SU-DHL-6 (cell line): ENCODE results near the gene LRRK1.

Experiments used
- H2AFZ ChIP-seq: fragments of 200-600 bp; sonication (generic); 2 replicates; pipeline ENCODE4 v1.6.1; 2014; ENCODE audit warnings: low read depth, mild to moderate bottlenecking, moderate library complexity, mixed read lengths, antibody characterized with exemption, low read length; ENCODE audit not compliant: severe bottlenecking
- H3F3A ChIP-seq: fragments of 200-600 bp; shearing (Covaris generic); 2 replicates; pipeline ENCODE4 v1.6.0; 2016; ENCODE audit warnings: antibody characterized with exemption, mild to moderate bottlenecking; ENCODE audit not compliant: insufficient read depth
- H3K27ac ChIP-seq: fragments of 200-600 bp; sonication (generic); 2 replicates; pipeline ENCODE4 v1.5.1; 2016; ENCODE audit warnings: low read depth, mild to moderate bottlenecking, low read length, moderate library complexity, mixed read lengths
- H3K27me3 ChIP-seq: fragments of 200-600 bp; sonication (generic), shearing (Covaris generic); 2 replicates; pipeline ENCODE4 v1.6.0; 2014; ENCODE audit warnings: mild to moderate bottlenecking, low read length
- H3K36me3 ChIP-seq: fragments of 200-600 bp; sonication (generic); 2 replicates; pipeline ENCODE4 v1.6.1; 2014; ENCODE audit warnings: mild to moderate bottlenecking, low read length, mixed read lengths
- H3K4me2 ChIP-seq: fragments of 300-600, 200-600 bp; shearing (Covaris generic), sonication (generic); 2 replicates; pipeline ENCODE4 v1.6.0; 2014; ENCODE audit warnings: low read length, low read depth, mild to moderate bottlenecking; ENCODE audit not compliant: poor library complexity, severe bottlenecking
- H3K4me3 ChIP-seq: fragments of 200-600 bp; sonication (generic); 2 replicates; pipeline ENCODE4 v1.5.1; 2014; ENCODE audit warnings: antibody characterized with exemption, low read length, mild to moderate bottlenecking, mixed read lengths; ENCODE audit not compliant: insufficient read depth, poor library complexity, severe bottlenecking
- H3K79me2 ChIP-seq: fragments of 200-600 bp; sonication (generic); 2 replicates; pipeline ENCODE4 v1.6.1; 2014; ENCODE audit warnings: mild to moderate bottlenecking, low read length, moderate library complexity; ENCODE audit not compliant: insufficient read depth
- H3K9ac ChIP-seq: fragments of 200-600 bp; sonication (generic); 2 replicates; pipeline ENCODE4 v1.7.0; 2014; ENCODE audit warnings: mild to moderate bottlenecking, low read length
- H3K9me2 ChIP-seq: fragments of 200-600 bp; sonication (generic); replicated peaks from 2 replicates; pipeline ENCODE4 v1.6.1; 2014; ENCODE audit warnings: low read length; ENCODE audit not compliant: insufficient read depth
- H3K9me3 ChIP-seq: fragments of 200-600 bp; sonication (generic); 2 replicates; pipeline ENCODE4 v1.6.1; 2014; ENCODE audit warnings: low read length, mixed read lengths; ENCODE audit not compliant: insufficient read depth
- H4K20me1 ChIP-seq: fragments of 200-600 bp; sonication (generic); 2 replicates; pipeline ENCODE4 v1.6.1; 2014; ENCODE audit warnings: low read depth, mild to moderate bottlenecking, antibody characterized with exemption, low read length, moderate library complexity, mixed read lengths
- EZH2phosphoT487 ChIP-seq: fragments of 200-600 bp; sonication (generic), shearing (Covaris generic); conservative IDR thresholded peaks from 2 replicates; pipeline ENCODE4 v1.6.1; 2018; ENCODE audit warnings: mild to moderate bottlenecking, antibody characterized with exemption, low read length, moderate library complexity, mixed read lengths
- TF ChIP-seq, protein P1 (sequence below): fragments of 200-600 bp; sonication (generic); IDR thresholded peaks from one replicate; pipeline ENCODE4 v1.5.1; 2017; ENCODE audit warnings: antibody characterized with exemption, mild to moderate bottlenecking, low read length, moderate library complexity; ENCODE audit not compliant: insufficient read depth, poor library complexity, severe bottlenecking

The LRRK1 gene

DNA sequence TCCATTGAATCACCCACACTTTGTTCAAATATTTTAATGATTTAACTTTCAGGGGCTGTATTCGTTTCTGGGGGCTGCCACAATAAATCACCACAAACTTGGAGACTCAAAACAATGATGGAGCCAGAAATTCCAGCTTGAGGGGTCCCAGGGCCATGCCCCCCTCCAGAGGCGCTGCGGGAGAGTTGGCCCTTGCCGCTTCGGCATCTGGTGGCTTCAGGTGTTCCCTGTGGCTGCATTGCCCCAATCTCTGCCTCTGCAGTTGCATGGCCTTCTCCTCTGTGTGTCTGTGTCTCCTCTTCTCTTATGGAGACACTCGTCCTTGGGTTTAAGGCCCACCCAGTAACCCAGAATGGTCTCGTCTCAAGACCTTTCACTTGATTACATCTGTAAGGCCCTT, 187.9 kb downstream of the LRRK1 start:
- H3K9me2 ChIP-seq, result no peaks in the 10 kb centered on the region
- H3K36me3 ChIP-seq, result no peaks in the 10 kb centered on the region
- H3K9ac ChIP-seq, result no peak overlapping the region
- TF ChIP-seq EZH2phosphoT487, result no peak
- TF ChIP-seq, protein P1, sequence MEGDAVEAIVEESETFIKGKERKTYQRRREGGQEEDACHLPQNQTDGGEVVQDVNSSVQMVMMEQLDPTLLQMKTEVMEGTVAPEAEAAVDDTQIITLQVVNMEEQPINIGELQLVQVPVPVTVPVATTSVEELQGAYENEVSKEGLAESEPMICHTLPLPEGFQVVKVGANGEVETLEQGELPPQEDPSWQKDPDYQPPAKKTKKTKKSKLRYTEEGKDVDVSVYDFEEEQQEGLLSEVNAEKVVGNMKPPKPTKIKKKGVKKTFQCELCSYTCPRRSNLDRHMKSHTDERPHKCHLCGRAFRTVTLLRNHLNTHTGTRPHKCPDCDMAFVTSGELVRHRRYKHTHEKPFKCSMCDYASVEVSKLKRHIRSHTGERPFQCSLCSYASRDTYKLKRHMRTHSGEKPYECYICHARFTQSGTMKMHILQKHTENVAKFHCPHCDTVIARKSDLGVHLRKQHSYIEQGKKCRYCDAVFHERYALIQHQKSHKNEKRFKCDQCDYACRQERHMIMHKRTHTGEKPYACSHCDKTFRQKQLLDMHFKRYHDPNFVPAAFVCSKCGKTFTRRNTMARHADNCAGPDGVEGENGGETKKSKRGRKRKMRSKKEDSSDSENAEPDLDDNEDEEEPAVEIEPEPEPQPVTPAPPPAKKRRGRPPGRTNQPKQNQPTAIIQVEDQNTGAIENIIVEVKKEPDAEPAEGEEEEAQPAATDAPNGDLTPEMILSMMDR, result no peak
- H4K20me1 ChIP-seq, result no peaks in the 10 kb centered on the region
- H3K4me3 ChIP-seq, result no peak overlapping the region
- no peaks in the 10 kb centered on the region for H3K27me3 ChIP-seq
- H2AFZ ChIP-seq, result no peak overlapping the region
- no peaks in the 10 kb centered on the region for H3K79me2 ChIP-seq
- H3K4me2 ChIP-seq, result no peak overlapping the region
- no peaks in the 10 kb centered on the region for H3F3A ChIP-seq
- H3K27ac ChIP-seq, result no peak overlapping the region
- H3K9me3 ChIP-seq, result no peaks in the 10 kb centered on the region

DNA sequence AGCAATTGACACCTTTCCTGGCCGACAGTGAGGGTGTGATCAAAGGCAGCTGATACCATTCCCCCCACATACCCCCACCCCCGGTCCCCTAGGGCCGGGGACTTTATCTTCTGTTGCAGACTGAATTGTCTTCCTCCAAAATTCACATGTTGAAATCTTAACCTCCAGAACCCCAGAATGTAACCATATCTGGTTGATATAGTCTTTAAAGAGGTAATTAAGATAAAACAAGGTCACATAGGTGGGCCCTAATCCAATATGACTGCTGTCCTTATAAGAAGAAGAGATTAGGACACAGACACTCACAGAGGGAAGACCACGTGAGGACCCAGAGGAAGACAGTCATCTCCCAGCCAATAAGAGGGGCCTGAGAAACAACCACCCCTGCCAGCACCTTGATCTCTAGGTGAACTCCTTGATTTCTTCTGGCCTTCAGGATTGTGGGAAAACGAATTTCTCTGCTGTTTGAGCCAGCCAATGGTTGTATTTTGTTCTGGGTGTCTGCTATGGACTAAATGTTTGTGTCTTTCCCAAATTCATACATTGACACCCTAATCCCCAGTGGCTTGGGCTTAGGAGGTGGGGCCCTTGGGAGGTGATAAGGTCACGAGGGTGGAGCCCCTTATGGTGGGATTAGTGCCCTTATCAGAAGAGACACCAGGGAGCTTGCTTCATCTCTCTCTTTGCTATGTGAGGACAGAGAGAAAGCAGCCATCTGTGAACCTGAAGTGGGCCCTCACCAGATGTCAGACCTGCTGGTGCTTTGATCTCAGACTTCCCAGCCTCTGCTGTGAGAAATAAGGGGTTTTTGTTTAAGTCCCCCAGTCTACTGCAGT, 188.7 kb downstream of the LRRK1 start:
- H3K4me2 ChIP-seq, result no peak overlapping the region
- H3F3A ChIP-seq, result no peaks in the 10 kb centered on the region
- no peaks in the 10 kb centered on the region for H3K79me2 ChIP-seq
- no peak overlapping the region for H3K27ac ChIP-seq
- H3K9me3 ChIP-seq, result no peaks in the 10 kb centered on the region
- H4K20me1 ChIP-seq, result no peaks in the 10 kb centered on the region
- no peaks in the 10 kb centered on the region for H3K27me3 ChIP-seq
- no peaks in the 10 kb centered on the region for H3K9me2 ChIP-seq
- H3K4me3 ChIP-seq, result no peak overlapping the region
- no peak overlapping the region for H3K9ac ChIP-seq
- H3K36me3 ChIP-seq, result no peaks in the 10 kb centered on the region
- no peak overlapping the region for H2AFZ ChIP-seq
- TF ChIP-seq EZH2phosphoT487, result no peak
- TF ChIP-seq, protein P1, result no peak

DNA sequence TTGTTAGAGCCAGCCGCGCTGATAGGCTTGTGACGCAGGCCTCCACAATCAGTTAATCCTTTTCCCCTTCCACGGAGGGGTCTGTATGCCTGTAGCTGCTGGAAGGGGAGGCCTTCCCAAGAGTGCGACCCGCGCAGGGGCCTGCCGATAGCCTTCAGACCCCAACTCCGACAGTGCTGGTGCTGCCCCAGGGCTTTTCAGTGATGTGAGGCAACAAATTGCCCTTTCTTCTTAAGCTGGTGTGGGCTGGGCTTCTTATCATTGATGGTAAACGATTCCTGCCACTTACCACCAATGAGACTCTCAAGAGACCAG, 189.3 kb downstream of the LRRK1 start:
- Histone ChIP-seq H4K20me1 (no peaks in the 10 kb centered on the region), H3K4me2 (no peak overlapping the region), H2AFZ (no peak overlapping the region), H3K27me3 (no peaks in the 10 kb centered on the region), H3K36me3 (no peaks in the 10 kb centered on the region), H3K9me3 (no peaks in the 10 kb centered on the region), H3K27ac (no peak overlapping the region), H3K79me2 (no peaks in the 10 kb centered on the region), H3K4me3 (no peak overlapping the region), H3F3A (no peaks in the 10 kb centered on the region), H3K9me2 (no peaks in the 10 kb centered on the region), H3K9ac (no peak overlapping the region)
- TF ChIP-seq, protein P1, result no peak
- no peak for TF ChIP-seq EZH2phosphoT487
